Osteoblast (primary cell): ENCODE measurements around the gene TRAK1. TPM values are rescaled to one million over a fixed set of nuclear protein-coding genes. Genes with fewer than 3 reads are reported as not detected.

Experiments
- DNase-seq: peaks from one replicate; pipeline ENCODE4 v3.0.0; 2011; ENCODE audit warnings: low spot score, mixed read lengths; ENCODE audit not compliant: insufficient read length; ENCODE audit errors: missing footprints
- H2AFZ ChIP-seq: 2 replicates; pipeline ENCODE4 v1.6.0; 2011; ENCODE audit warnings: mild to moderate bottlenecking, low read length
- H3K27ac ChIP-seq: 2 replicates; pipeline ENCODE4 v1.5.1; 2011; ENCODE audit warnings: mild to moderate bottlenecking, low read depth, low read length, moderate library complexity
- H3K27me3 ChIP-seq: 2 replicates; pipeline ENCODE4 v1.6.0; 2012; ENCODE audit warnings: mild to moderate bottlenecking, control low read depth, inconsistent platforms, low read length, moderate library complexity; ENCODE audit not compliant: insufficient read depth
- H3K36me3 ChIP-seq: 2 replicates; pipeline ENCODE4 v1.5.1; 2011; ENCODE audit warnings: mild to moderate bottlenecking, low read length, control low read depth, moderate library complexity; ENCODE audit not compliant: insufficient read depth
- H3K4me1 ChIP-seq: 2 replicates; pipeline ENCODE4 v1.5.1; 2011; ENCODE audit warnings: mild to moderate bottlenecking, low read length, control low read depth, moderate library complexity; ENCODE audit not compliant: insufficient read depth
- H3K4me2 ChIP-seq: 2 replicates; pipeline ENCODE4 v1.6.0; 2011; ENCODE audit warnings: mild to moderate bottlenecking, low read length; ENCODE audit not compliant: insufficient read depth
- H3K4me3 ChIP-seq: fragments of 200-600 bp; sonication (generic); 3 replicates; pipeline ENCODE4 v1.5.1; 2012; ENCODE audit warnings: mild to moderate bottlenecking, low read length, inconsistent platforms; ENCODE audit not compliant: insufficient read depth
- H3K79me2 ChIP-seq: 2 replicates; pipeline ENCODE4 v1.6.0; 2012; ENCODE audit warnings: mild to moderate bottlenecking, low read length, control low read depth, inconsistent platforms; ENCODE audit not compliant: insufficient read depth
- H3K9me3 ChIP-seq: 2 replicates; pipeline ENCODE4 v1.5.1; 2011; ENCODE audit warnings: low read depth, low read length, control low read depth
- H4K20me1 ChIP-seq: 2 replicates; pipeline ENCODE4 v1.6.0; 2012; ENCODE audit warnings: mild to moderate bottlenecking, low read length, control low read depth; ENCODE audit not compliant: insufficient read depth
- CTCF ChIP-seq: IDR thresholded peaks from 2 replicates; pipeline ENCODE4 v1.5.1; 2011; ENCODE audit warnings: mild to moderate bottlenecking, low read depth, low read length, moderate library complexity; ENCODE audit errors: extremely low read depth
- total RNA-seq: library from RNA; depleted of rRNA; stranded (reverse); fragments of >200 nt; gene quantifications from 2 replicates; pipeline ENCODE4 v1.2.3, GENCODE V29; 2012

The TRAK1 gene
- total RNA-seq, 1 donor, result 60.4 TPM

GRCh38 chr3:42066516-42067181, 24.5 kb upstream of the TRAK1 start:
- Histone ChIP-seq H3K9me3 (no peaks in the 10 kb centered on the region), H3K4me2 (peak overlapping the region; percentile 46), H4K20me1 (no peaks in the 10 kb centered on the region), H3K27ac (peak overlapping the region; percentile 90), H2AFZ (no peak overlapping the region), H3K27me3 (no peaks in the 10 kb centered on the region), H3K4me1 (peaks cover 64% of the 10 kb centered on the region), H3K79me2 (peaks cover 70% of the 10 kb centered on the region), H3K36me3 (no peaks in the 10 kb centered on the region), H3K4me3 (no peak overlapping the region)
- peak; percentile 69 for DNase-seq
- no peak for TF ChIP-seq CTCF

- H3K27ac ChIP-seq, result peak overlapping the region; percentile 90
- no peaks in the 10 kb centered on the region for H3K36me3 ChIP-seq
- H2AFZ ChIP-seq, result no peak overlapping the region
- no peaks in the 10 kb centered on the region for H4K20me1 ChIP-seq
- peaks cover 72% of the 10 kb centered on the region for H3K79me2 ChIP-seq
- no peak overlapping the region for H3K4me3 ChIP-seq
- no peaks in the 10 kb centered on the region for H3K27me3 ChIP-seq
- H3K9me3 ChIP-seq, result no peaks in the 10 kb centered on the region
- DNase-seq, result no peak
- TF ChIP-seq CTCF, result no peak
- peak overlapping the region; percentile 46 for H3K4me2 ChIP-seq
- peaks cover 64% of the 10 kb centered on the region for H3K4me1 ChIP-seq
Measured at GRCh38 chr3:42067326-42067725, 23.8 kb upstream of the TRAK1 start.

- Histone ChIP-seq H3K4me3 (no peak overlapping the region), H3K27ac (peak overlapping the region; percentile 90), H3K9me3 (no peaks in the 10 kb centered on the region), H3K79me2 (peaks cover 75% of the 10 kb centered on the region), H2AFZ (no peak overlapping the region), H3K4me1 (peaks cover 62% of the 10 kb centered on the region), H3K4me2 (no peak overlapping the region), H4K20me1 (no peaks in the 10 kb centered on the region), H3K36me3 (no peaks in the 10 kb centered on the region), H3K27me3 (no peaks in the 10 kb centered on the region)
- no peak for DNase-seq
- no peak for TF ChIP-seq CTCF
Measured at GRCh38 chr3:42068303-42069088, 22.7 kb upstream of the TRAK1 start.

- no peak overlapping the region for H3K4me2 ChIP-seq
- H3K27ac ChIP-seq, result no peak overlapping the region
- H4K20me1 ChIP-seq, result no peaks in the 10 kb centered on the region
- no peak for TF ChIP-seq CTCF
- no peak overlapping the region for H2AFZ ChIP-seq
- no peak for DNase-seq
- H3K9me3 ChIP-seq, result no peaks in the 10 kb centered on the region
- peaks cover 50% of the 10 kb centered on the region for H3K4me1 ChIP-seq
- H3K36me3 ChIP-seq, result no peaks in the 10 kb centered on the region
- H3K79me2 ChIP-seq, result peaks cover 82% of the 10 kb centered on the region
- H3K27me3 ChIP-seq, result no peaks in the 10 kb centered on the region
- no peak overlapping the region for H3K4me3 ChIP-seq
Measured at GRCh38 chr3:42070089-42070488, 21.1 kb upstream of the TRAK1 start.
